Sigmoid colon (tissue), 7 donors: ENCODE results near the gene SMIM36. TPM values are rescaled to one million over a fixed set of nuclear protein-coding genes. Genes with fewer than 3 reads are reported as not detected.

Experiments
- DNase-seq: peaks from one replicate; pipeline ENCODE4 v3.0.0-alpha.2; 2019
- H3K27ac ChIP-seq, 4 donors: fragments of 200-600 bp; sonication (generic); one replicate each; pipeline ENCODE4 v1.5.1; 2016 to 2019; ENCODE audit warnings: mild to moderate bottlenecking in 1 of 4
- H3K27me3 ChIP-seq, 3 donors: fragments of 200-600 bp; sonication (generic); one replicate each; pipeline ENCODE4 v1.5.1; 2019; ENCODE audit warnings: mild to moderate bottlenecking in 1 of 3
- H3K36me3 ChIP-seq, 4 donors: fragments of 200-600 bp; sonication (generic); one replicate each; pipeline ENCODE4 v1.5.1; 2016 to 2019
- H3K4me1 ChIP-seq, 4 donors: fragments of 200-600 bp; sonication (generic); one replicate each; pipeline ENCODE4 v1.5.1; 2017 to 2019
- H3K4me3 ChIP-seq, 4 donors: fragments of 200-600 bp; sonication (generic); one replicate each; pipeline ENCODE4 v1.5.1; 2017 to 2019; ENCODE audit warnings: mild to moderate bottlenecking in 2 of 4, moderate library complexity in 1 of 4
- H3K9me3 ChIP-seq, 4 donors: fragments of 200-600 bp in 3 of 4; sonication (generic) in 3 of 4; one replicate each; pipeline versions ENCODE4 v1.5.1 to v1.6.1; 2013 to 2019
- CTCF ChIP-seq, 4 experiments: fragments of 450-650 bp in 3 of 4; fragments of 200-600 bp in 1 of 4; IDR thresholded peaks; one replicate each; pipeline ENCODE4 v1.5.1; 2016 to 2019; ENCODE audit warnings: antibody characterized with exemption in 4 of 4, mild to moderate bottlenecking in 3 of 4, moderate library complexity in 2 of 4
- EP300 ChIP-seq, 4 donors: sonication (generic); formaldehyde crosslinking; IDR thresholded peaks; one replicate each; pipeline ENCODE4 v1.6.1; 2017; ENCODE audit warnings: antibody characterized with exemption in 4 of 4
- POLR2A ChIP-seq, 2 donors: fragments of 450-650 bp; IDR thresholded peaks; one replicate each; pipeline ENCODE4 v1.6.1; 2016; ENCODE audit warnings: antibody characterized with exemption in 2 of 2, mild to moderate bottlenecking in 2 of 2, moderate library complexity in 2 of 2
- POLR2AphosphoS5 ChIP-seq, 4 donors: sonication (generic); formaldehyde crosslinking; IDR thresholded peaks; one replicate each; pipeline ENCODE4 v1.6.1; 2017; ENCODE audit warnings: antibody characterized with exemption in 4 of 4
- WGBS, 2 donors: extraction: QIAGEN DNeasy Blood & Tissue Kit; methylation state at CpG; one replicate each; pipeline ENCODE4 v1.1.7; 2013; 5-methylcytosine and 5-hydroxymethylcytosine counted together
- intact Hi-C: fragments of 100-400 bp; cut with DNase I; formaldehyde crosslinking; loops from one replicate; pipeline ENCODE4 v1.15.1; 2023
- polyA plus RNA-seq, 3 donors: library from polyadenylated mRNA; stranded (reverse); fragments of 200-250 nt; gene quantifications; one replicate each; pipeline ENCODE4 v1.2.3, GENCODE V29; 2013
- total RNA-seq, 4 donors: library from RNA; depleted of rRNA; stranded (reverse); fragments of >200 nt; gene quantifications; one replicate each; pipeline ENCODE4 v1.1.0, GENCODE V29; 2016
- donor health status: healthy with polysubstance abuse.
- donor health status: Bipolar disorder and iron deficiency.
- donor health status: healthy.

The SMIM36 gene
- total and polyA plus RNA-seq, 7 donors = not detected

GRCh38 chr17:55441544-55441943 is 69.7 kb downstream of the SMIM36 start:
- WGBS, 2 donors = 10 to 36% methylated on average over 2 of the region's 2 CpGs
- no peak for DNase-seq
- H3K4me1 ChIP-seq = peaks cover 0 to 65% (median 64%) of the 10 kb centered on the region in 4 donors
- H3K4me3 ChIP-seq = no peak overlapping the region
- H3K9me3 ChIP-seq = no peaks in the 10 kb centered on the region
- no peaks in the 10 kb centered on the region for H3K36me3 ChIP-seq
- peak overlapping the region; percentile 78 to 92 (median 86) for H3K27ac ChIP-seq
- TF ChIP-seq POLR2A (IDR thresholded peaks at IDR 0.05) (no peak), CTCF (IDR thresholded peaks at IDR 0.05) (no peak), POLR2AphosphoS5 (IDR thresholded peaks at IDR 0.05) (no peak), EP300 (IDR thresholded peaks at IDR 0.05) (no peak)
- intact Hi-C loops = no loop called here
- no peaks in the 10 kb centered on the region for H3K27me3 ChIP-seq

GRCh38 chr17:55440391-55440790 is 70.9 kb downstream of the SMIM36 start:
- no peaks in the 10 kb centered on the region for H3K9me3 ChIP-seq
- no peaks in the 10 kb centered on the region for H3K27me3 ChIP-seq
- 79 to 85% methylated on average over 3 of the region's 3 CpGs for WGBS, 2 donors
- H3K4me1 ChIP-seq = peaks cover 0 to 55% (median 54%) of the 10 kb centered on the region in 4 donors
- intact Hi-C loops = no loop called here
- peak overlapping the region; percentile 78 to 92 (median 86) for H3K27ac ChIP-seq
- no peaks in the 10 kb centered on the region for H3K36me3 ChIP-seq
- no peak for DNase-seq
- TF ChIP-seq POLR2AphosphoS5 (IDR thresholded peaks at IDR 0.05) = no peak
- no peak for TF ChIP-seq EP300 (IDR thresholded peaks at IDR 0.05)
- no peak for TF ChIP-seq POLR2A (IDR thresholded peaks at IDR 0.05)
- TF ChIP-seq CTCF (IDR thresholded peaks at IDR 0.05) = no peak
- H3K4me3 ChIP-seq = no peak overlapping the region

GRCh38 chr17:55437159-55437605 is 74.1 kb downstream of the SMIM36 start:
- Histone ChIP-seq H3K27ac (peak overlapping the region in 2 of 4 donors; percentile 6 to 42), H3K27me3 (no peaks in the 10 kb centered on the region), H3K4me1 (peaks cover 0 to 43% (median 42%) of the 10 kb centered on the region in 4 donors), H3K36me3 (no peaks in the 10 kb centered on the region), H3K4me3 (no peak overlapping the region), H3K9me3 (no peaks in the 10 kb centered on the region)
- no peak for TF ChIP-seq CTCF (IDR thresholded peaks at IDR 0.05)
- TF ChIP-seq POLR2AphosphoS5 (IDR thresholded peaks at IDR 0.05) = no peak
- TF ChIP-seq EP300 (IDR thresholded peaks at IDR 0.05) = no peak
- no peak for TF ChIP-seq POLR2A (IDR thresholded peaks at IDR 0.05)
- 42 to 78% methylated on average over 5 of the region's 5 CpGs for WGBS, 2 donors
- intact Hi-C loops = loop anchor here (5.0 kb wide), 1 partner anchor 285 kb away; the partner anchor contains the start of gene TMEM100
- DNase-seq = no peak

- Histone ChIP-seq H3K27ac (peak overlapping the region in 1 of 4 donors; percentile 42), H3K36me3 (no peaks in the 10 kb centered on the region), H3K27me3 (no peaks in the 10 kb centered on the region), H3K4me3 (no peak overlapping the region), H3K4me1 (peaks cover 0 to 38% (median 36%) of the 10 kb centered on the region in 4 donors), H3K9me3 (no peaks in the 10 kb centered on the region)
- DNase-seq = no peak
- intact Hi-C loops = loop anchor here (5.0 kb wide), 1 partner anchor 286 kb away; the partner anchor contains the start of gene TMEM100
- no peak for TF ChIP-seq POLR2AphosphoS5 (IDR thresholded peaks at IDR 0.05)
- TF ChIP-seq CTCF (IDR thresholded peaks at IDR 0.05) = no peak
- WGBS, 2 donors = 93% methylated on average over 4 of the region's 4 CpGs
Measured at GRCh38 chr17:55436224-55437158, 74.8 kb downstream of the SMIM36 start.
